ENCODE measurements around the gene E2F7. TPM values are rescaled to one million over a fixed set of nuclear protein-coding genes. Genes with fewer than 3 reads are reported as not detected.
"Not testable (repeated sequence)": the region's sequence is repeated elsewhere in the genome, so short reads cannot be mapped to it uniquely, and the experiment has no call there.

Gene E2F7
- total RNA-seq, 1 donor from 2014 or later = 40.5 TPM

DNA sequence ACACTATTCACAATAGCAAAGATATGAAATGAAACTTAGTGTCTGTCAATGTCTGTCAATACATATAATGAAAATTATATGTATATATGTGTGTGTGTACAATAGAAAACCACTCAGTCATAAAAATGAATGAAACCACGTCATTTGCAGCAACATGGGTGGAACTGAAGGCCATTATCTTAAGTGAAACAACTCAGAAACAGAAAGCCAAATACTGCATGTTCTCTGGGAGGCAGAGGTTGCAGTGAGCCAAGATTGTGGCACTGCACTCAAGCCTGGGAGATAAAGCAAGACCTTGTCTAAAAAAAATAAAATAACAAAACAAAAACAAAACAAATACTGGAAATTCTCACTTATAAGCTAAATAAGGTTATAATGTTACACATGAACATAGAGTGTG is 16.7 kb upstream of the E2F7 start:
- no peak for DNase-seq (ENCODE audit: low spot score)
- Histone ChIP-seq H3K4me1 (no peaks in the 10 kb centered on the region), H3K9ac (no peak overlapping the region), H3K4me3 (no peak overlapping the region), H3K9me3 (ENCODE audit: low read depth) (no peaks in the 10 kb centered on the region), H4K20me1 (ENCODE audit: low read depth) (no peaks in the 10 kb centered on the region), H3K79me2 (ENCODE audit: low read depth) (no peaks in the 10 kb centered on the region), H3K36me3 (no peaks in the 10 kb centered on the region), H3K27me3 (no peaks in the 10 kb centered on the region), H3K4me2 (no peak overlapping the region), H3F3A (ENCODE audit: low read depth) (no peaks in the 10 kb centered on the region), H3K27ac (no peak overlapping the region), H2AFZ (replicated peaks) (no peak overlapping the region)
- no peaks in the 10 kb centered on the region for H3K4me1 Mint-ChIP-seq
- H3K27me3 Mint-ChIP-seq (ENCODE audit: insufficient read depth, low read depth) = peaks cover 5% of the 10 kb centered on the region
- TF ChIP-seq EZH2phosphoT487 (IDR thresholded peaks at IDR 0.05) = no peak
- no peak overlapping the region for H3K4me3 Mint-ChIP-seq
- H3K27ac Mint-ChIP-seq = no peak overlapping the region
- no peaks in the 10 kb centered on the region for H3K9me3 Mint-ChIP-seq
- no peaks in the 10 kb centered on the region for H3K36me3 Mint-ChIP-seq

DNA sequence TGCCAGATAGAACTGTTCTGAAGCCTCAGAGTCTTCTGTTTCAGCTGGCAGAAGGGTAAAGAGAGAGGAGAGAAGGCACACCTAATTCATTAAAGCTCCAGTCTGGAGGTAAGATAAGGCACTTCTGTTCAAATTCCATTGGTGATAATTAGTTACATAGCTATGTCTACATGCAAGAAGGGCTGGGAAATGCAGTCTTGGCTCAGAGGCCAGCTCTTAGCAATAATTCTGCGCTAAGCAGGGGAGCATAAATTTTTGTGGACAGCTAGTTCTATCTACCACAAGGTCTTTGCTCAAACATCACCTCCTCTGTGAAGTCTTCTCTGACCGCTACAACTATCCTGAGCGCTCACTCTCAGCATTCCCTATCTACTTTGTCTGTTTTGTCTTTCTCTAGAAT is 14.3 kb upstream of the E2F7 start:
- no peaks in the 10 kb centered on the region for H3K4me1 Mint-ChIP-seq

DNA sequence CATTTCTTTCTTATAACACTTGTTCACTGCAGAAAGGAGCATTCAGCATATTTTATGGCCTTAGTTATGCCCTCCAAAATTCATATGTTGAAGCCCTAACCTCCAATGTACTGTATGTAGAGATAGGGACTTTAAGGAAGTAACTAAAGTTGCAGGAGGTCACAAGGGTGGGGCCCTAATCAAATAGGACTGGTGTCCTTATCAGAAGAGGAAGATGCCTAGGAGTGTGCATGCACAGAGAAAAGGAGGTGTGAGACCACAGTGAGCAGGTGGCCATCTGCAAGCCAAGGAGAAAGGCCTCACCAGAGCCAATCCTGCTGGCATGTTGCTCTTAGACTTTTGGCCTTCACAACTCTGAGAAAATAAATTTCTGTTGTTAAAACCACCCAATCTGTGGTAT is 12.9 kb upstream of the E2F7 start:
- H3K9me3 ChIP-seq (ENCODE audit: low read depth) = no peaks in the 10 kb centered on the region
- TF ChIP-seq EZH2phosphoT487 (IDR thresholded peaks at IDR 0.05) = no peak
- TF ChIP-seq EZH2 (IDR thresholded peaks at IDR 0.05) = no peak
- TF ChIP-seq, protein P1, sequence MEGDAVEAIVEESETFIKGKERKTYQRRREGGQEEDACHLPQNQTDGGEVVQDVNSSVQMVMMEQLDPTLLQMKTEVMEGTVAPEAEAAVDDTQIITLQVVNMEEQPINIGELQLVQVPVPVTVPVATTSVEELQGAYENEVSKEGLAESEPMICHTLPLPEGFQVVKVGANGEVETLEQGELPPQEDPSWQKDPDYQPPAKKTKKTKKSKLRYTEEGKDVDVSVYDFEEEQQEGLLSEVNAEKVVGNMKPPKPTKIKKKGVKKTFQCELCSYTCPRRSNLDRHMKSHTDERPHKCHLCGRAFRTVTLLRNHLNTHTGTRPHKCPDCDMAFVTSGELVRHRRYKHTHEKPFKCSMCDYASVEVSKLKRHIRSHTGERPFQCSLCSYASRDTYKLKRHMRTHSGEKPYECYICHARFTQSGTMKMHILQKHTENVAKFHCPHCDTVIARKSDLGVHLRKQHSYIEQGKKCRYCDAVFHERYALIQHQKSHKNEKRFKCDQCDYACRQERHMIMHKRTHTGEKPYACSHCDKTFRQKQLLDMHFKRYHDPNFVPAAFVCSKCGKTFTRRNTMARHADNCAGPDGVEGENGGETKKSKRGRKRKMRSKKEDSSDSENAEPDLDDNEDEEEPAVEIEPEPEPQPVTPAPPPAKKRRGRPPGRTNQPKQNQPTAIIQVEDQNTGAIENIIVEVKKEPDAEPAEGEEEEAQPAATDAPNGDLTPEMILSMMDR (IDR thresholded peaks at IDR 0.05) = no peak
- no peaks in the 10 kb centered on the region for H3K36me3 ChIP-seq
- DNase-seq (ENCODE audit: low spot score) = no peak
- H3K27ac ChIP-seq = no peak overlapping the region
- H3K4me3 ChIP-seq = no peak overlapping the region
- no peak overlapping the region for H3K9ac ChIP-seq
- no peak overlapping the region for H2AFZ ChIP-seq (replicated peaks)
- H3K4me2 ChIP-seq = no peak overlapping the region
- no peaks in the 10 kb centered on the region for H3K79me2 ChIP-seq (ENCODE audit: low read depth)
- no peaks in the 10 kb centered on the region for H4K20me1 ChIP-seq (ENCODE audit: low read depth)
- H3K9me3 Mint-ChIP-seq = no peaks in the 10 kb centered on the region
- H3K4me3 Mint-ChIP-seq = no peak overlapping the region
- H3K27me3 ChIP-seq = no peaks in the 10 kb centered on the region
- peaks cover 2% of the 10 kb centered on the region for H3K36me3 Mint-ChIP-seq
- no peak overlapping the region for H3K27ac Mint-ChIP-seq
- H3K4me1 Mint-ChIP-seq = no peaks in the 10 kb centered on the region
- peaks cover 5% of the 10 kb centered on the region for H3K27me3 Mint-ChIP-seq (ENCODE audit: insufficient read depth, low read depth)
- H3K4me1 ChIP-seq = no peaks in the 10 kb centered on the region
- no peaks in the 10 kb centered on the region for H3F3A ChIP-seq (ENCODE audit: low read depth)

More for the DNA sequence above, 14.3 kb upstream of the E2F7 start:
- TF ChIP-seq EZH2phosphoT487 (IDR thresholded peaks at IDR 0.05) = no peak
- Histone ChIP-seq H3K36me3 (no peaks in the 10 kb centered on the region), H3K27ac (no peak overlapping the region), H4K20me1 (ENCODE audit: low read depth) (no peaks in the 10 kb centered on the region), H3K4me1 (no peaks in the 10 kb centered on the region), H3K79me2 (ENCODE audit: low read depth) (no peaks in the 10 kb centered on the region), H3K4me2 (no peak overlapping the region), H3K9ac (no peak overlapping the region), H3K4me3 (no peak overlapping the region), H2AFZ (replicated peaks) (no peak overlapping the region), H3F3A (ENCODE audit: low read depth) (no peaks in the 10 kb centered on the region), H3K9me3 (ENCODE audit: low read depth) (no peaks in the 10 kb centered on the region), H3K27me3 (no peaks in the 10 kb centered on the region)
- no peaks in the 10 kb centered on the region for H3K36me3 Mint-ChIP-seq
- H3K9me3 Mint-ChIP-seq = no peaks in the 10 kb centered on the region
- DNase-seq (ENCODE audit: low spot score) = no peak
- H3K27me3 Mint-ChIP-seq (ENCODE audit: insufficient read depth, low read depth) = peaks cover 3% of the 10 kb centered on the region
- no peak overlapping the region for H3K27ac Mint-ChIP-seq
- no peak overlapping the region for H3K4me3 Mint-ChIP-seq

DNA sequence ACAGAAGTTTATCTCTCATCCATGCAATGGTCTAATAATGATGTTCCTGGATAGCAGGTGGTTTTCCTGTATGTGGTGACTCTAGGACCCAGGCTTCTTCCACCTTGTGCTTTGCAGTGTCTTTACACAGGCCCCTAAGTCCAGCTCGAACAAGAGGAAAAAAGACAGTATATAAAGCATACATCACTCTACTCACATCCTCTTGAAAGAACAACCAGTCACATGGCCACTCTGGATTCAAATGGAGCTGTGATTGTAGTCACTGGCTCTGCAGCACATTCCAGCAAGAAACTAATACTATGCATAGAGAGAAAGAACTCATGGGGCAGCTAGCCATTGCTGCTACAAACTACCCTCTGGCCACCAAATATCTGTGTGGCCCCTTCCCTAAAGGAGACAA is 11.5 kb upstream of the E2F7 start:
- Histone ChIP-seq H4K20me1 (ENCODE audit: low read depth) (no peaks in the 10 kb centered on the region), H3K4me3 (no peak overlapping the region), H3K9me3 (ENCODE audit: low read depth) (no peaks in the 10 kb centered on the region), H3K4me2 (no peak overlapping the region), H3K79me2 (ENCODE audit: low read depth) (no peaks in the 10 kb centered on the region), H3K36me3 (no peaks in the 10 kb centered on the region), H3K4me1 (no peaks in the 10 kb centered on the region), H3K27me3 (no peaks in the 10 kb centered on the region), H2AFZ (replicated peaks) (no peak overlapping the region), H3K9ac (no peak overlapping the region), H3F3A (ENCODE audit: low read depth) (no peaks in the 10 kb centered on the region), H3K27ac (no peak overlapping the region)
- Mint-ChIP-seq H3K4me1 (no peaks in the 10 kb centered on the region), H3K27me3 (ENCODE audit: insufficient read depth, low read depth) (peaks cover 5% of the 10 kb centered on the region), H3K27ac (no peak overlapping the region), H3K9me3 (no peaks in the 10 kb centered on the region), H3K36me3 (peaks cover 2% of the 10 kb centered on the region), H3K4me3 (no peak overlapping the region)
- TF ChIP-seq EZH2phosphoT487 (IDR thresholded peaks at IDR 0.05) (no peak), EZH2 (IDR thresholded peaks at IDR 0.05) (no peak)
- TF ChIP-seq, protein P1 (IDR thresholded peaks at IDR 0.05) = no peak
- no peak for DNase-seq (ENCODE audit: low spot score)

DNA sequence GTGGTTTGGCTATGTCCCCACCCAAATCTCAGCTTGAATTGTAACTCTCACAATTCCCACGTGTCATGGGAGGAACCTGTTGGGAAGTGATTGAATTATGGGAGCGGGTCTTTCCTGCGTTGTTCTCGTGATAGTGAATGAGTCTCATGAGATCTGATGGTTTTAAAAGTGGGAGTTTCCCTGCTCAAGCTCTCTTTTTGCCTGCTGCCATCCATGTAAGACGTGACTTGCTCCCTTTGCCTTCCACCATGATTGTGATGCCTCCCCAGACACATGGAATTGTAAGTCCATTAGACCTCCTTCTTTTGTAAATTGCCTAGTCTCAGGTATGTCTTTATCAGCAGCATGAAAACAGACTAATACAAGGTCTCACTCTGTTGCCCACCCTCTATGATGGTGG is 8.5 kb upstream of the E2F7 start:
- H3K4me2 ChIP-seq; H4K20me1 ChIP-seq (ENCODE audit: low read depth); H3F3A ChIP-seq (ENCODE audit: low read depth); H3K27ac ChIP-seq; H3K4me1 ChIP-seq; H3K27ac Mint-ChIP-seq; H2AFZ ChIP-seq (replicated peaks); H3K9me3 ChIP-seq (ENCODE audit: low read depth); H3K4me3 ChIP-seq; H3K36me3 Mint-ChIP-seq; H3K4me3 Mint-ChIP-seq; H3K9me3 Mint-ChIP-seq; H3K79me2 ChIP-seq (ENCODE audit: low read depth); DNase-seq (ENCODE audit: low spot score); H3K27me3 Mint-ChIP-seq (ENCODE audit: insufficient read depth, low read depth); H3K4me1 Mint-ChIP-seq; H3K9ac ChIP-seq; H3K36me3 ChIP-seq; H3K27me3 ChIP-seq: not testable (repeated sequence)

Measured in neural progenitor cell (in vitro differentiated cells).